Measurements from ENCODE around the gene PSMF1.
A peak's percentile ranks its signal among the peaks of the same experiment; 100 is the strongest.

PSMF1 gene

DNA sequence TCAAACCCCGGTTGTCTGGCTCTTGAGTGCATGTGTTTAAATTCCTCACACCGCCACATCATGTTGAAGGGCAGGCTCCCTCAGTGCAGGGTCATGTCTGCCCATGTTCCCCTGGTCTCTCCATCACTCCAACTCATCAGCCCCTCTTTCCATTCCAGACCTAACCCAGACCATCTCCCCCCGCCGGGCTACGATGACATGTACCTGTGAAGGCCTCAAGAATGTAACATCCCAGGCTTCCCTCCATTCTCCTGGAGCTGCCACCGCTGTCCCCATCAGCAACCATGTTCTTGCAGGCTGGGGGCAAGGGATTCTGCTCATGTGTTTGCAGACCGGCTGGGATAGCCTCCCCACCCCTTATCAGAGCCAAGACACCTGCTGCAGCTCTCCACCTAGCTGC, 46.5 kb downstream of the PSMF1 start:
- DNase-seq (ENCODE audit: low spot score) = no peak

DNA sequence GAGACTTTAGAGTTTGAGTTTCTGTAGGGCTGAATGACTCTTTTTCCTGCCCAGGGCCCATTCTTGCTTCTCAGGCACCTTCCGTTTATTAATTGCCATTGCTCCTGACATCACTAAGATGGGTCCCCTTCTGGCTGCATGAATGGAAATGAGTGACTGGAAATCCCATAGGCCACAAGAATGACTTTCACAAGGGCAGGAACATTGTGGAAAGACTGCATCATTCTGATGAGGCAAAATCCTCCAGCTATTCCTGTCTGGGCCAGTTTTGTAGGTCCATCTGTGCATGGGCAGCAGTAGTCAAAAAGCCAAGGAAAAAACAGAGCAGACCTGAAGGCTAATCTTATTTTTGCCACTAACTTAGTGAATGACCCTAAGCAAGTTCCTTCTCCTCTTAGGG, 47.1 kb downstream of the PSMF1 start:
- DNase-seq (ENCODE audit: low spot score) = no peak

DNA sequence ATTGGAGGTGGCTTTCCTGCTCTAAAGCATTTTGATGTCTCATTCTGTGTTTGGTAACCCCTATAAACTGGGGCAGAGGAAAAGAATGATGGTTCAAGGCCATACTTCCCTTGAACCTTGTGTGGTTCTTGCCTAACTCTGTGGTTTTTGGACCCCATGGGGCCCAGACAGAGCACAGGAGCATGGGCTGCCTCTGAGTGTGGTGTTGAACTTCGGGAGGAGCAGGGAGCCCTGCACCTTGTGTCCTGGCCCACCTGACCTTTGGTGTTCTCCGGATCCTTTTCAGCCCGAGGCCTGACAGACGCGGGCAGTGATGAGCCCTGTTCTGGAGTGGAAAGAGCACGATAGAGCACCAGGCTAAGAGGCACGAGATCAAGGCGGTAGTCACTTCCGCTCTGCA, 47.5 kb downstream of the PSMF1 start:
- no peak for DNase-seq (ENCODE audit: low spot score)

DNA sequence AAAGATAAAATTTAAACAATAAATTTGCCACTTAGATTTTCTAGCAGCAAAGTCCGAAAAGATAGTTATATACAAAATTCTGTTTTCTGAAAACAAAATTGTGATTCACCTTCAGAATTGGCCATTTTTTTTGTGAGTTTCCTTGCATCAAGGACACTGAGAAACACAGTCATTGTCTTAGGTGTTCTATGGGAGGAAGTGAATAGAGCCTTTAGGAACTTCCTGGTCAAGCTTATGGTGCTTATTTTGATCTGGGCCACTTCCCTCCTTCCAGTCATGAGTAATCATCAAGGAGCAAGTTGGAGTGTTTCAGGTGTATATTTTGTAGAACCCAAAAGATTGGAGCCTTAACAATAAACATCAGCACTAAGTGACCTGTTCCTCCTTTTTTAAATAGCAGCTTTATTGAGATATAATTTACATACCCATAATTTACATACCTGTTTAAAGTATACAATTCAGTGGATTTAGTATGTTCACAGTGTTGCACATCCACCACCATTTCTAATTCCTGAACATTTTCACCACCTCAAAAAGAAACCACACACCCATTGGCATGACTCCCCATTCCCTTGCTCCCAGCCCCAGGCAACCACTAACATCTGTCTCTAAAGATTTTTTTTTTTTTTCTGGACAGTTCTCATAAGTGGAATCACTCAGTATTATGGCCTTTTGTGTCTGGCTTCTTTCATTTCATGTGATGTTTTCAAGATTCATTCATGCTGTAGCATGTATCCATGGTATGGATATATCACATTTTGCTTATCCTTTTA, 48.7 kb downstream of the PSMF1 start:
- no peak for DNase-seq (ENCODE audit: low spot score)

DNA sequence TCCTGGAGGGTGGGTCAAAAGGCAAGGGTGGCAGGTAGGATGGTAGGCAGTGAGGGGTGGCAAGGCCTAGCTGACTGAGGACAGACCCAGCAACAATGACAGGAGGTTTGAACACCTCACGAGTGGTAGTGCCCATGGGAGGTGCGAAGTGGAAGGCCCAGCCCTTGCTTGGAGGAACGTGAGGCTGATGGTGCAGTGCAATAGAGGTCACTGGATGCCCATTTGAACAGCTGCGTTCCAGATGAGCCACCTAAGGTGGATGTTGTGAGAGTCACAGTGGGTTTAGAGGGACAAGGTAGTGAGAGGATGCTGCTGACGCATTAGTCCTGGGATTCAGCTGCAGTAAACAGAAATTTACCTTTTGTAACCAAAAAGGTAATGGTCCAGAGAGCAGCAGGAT, 50.8 kb downstream of the PSMF1 start:
- DNase-seq (ENCODE audit: low spot score) = no peak

DNA sequence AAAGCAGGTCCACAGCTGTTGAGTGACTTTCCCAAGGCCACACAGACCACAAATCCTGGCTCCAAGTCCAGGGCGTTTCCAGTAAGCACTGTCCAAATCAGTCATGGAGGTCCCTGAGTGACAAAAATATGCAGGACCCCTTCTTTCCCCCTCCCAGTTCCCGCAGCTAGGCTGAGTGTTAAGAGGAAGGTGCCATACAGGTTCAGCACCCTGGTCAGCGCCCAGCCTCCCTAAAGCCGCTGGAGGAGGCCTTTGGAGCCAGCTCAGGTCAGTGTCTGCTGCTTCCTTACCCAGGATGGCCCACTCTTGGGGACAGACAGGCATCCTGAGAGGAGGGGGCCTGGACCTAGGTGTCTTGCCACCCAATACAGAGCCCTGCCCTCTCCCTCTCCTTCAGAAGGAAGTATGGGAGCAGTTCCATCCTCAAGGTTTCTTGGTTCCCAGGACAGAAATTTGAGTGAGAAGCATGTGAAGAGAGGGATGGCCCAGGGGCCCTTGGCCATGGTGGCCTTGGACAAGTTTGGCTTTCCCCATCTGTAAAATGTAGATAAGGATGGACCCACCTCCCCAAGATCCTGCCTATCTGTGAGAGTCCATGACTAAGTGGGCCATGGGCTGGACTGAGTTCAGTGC, 53.2 kb downstream of the PSMF1 start:
- peak; percentile 85 for DNase-seq (ENCODE audit: low spot score)

DNA sequence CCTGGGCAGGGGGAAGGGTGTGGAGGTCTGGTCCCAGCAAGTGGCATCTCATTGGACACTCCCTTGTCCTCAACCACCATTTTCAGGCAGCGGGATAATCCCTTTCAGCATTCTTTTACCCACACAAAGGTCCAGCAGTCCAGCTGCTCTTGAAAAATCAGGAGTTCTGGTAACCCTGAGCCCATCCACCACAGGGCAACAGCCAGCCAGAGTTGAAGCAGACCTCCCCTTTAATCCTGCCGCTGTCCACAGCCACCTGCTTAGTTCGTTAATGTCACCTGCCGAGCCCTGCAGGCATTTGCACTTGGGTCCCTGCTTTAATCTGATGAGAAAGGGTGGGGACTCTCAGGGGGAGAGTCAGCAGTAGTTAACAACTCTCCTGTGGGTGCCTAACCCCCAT, 55.3 kb downstream of the PSMF1 start:
- no peak for DNase-seq (ENCODE audit: low spot score)

DNA sequence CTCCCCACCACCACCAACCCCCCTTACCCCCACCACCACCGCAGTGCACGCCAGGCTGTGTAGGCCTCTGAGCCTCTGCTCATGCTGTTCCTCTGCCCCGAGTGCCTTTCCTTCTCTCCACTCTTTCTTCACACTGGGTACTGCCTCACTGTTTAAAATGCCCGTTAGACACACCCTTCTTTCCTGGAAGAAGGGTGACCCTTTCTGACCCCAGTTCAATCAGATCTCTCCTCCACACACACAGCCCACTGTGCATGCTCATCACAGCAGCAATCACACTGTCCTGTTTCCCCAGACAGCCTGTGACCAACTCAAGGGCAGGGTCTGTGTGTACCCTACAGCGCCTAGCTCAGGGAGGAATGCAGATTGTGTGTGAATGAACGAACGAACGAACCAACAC, 56.4 kb downstream of the PSMF1 start:
- no peak for DNase-seq (ENCODE audit: low spot score)

DNA sequence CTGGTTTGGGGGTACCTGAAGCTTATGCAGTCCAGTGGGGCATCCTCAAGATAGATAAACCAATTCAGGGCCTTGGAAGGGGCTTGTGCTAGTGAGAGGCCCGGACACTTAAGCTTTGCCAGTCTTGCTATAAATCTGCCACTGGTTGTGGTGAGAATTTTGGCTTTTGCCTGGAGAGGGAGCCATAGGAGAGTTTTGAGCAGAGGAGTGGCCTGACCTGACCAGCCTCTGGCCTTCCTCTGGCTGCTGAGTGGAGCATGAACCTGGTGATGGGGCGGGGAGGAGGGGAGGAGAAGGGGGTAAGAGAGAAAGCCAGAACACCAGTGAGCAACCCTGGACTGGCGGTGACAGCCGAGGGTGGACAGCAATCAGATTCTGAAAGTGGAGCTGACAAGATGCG, 59.3 kb downstream of the PSMF1 start:
- DNase-seq (ENCODE audit: low spot score) = peak; percentile 72

DNA sequence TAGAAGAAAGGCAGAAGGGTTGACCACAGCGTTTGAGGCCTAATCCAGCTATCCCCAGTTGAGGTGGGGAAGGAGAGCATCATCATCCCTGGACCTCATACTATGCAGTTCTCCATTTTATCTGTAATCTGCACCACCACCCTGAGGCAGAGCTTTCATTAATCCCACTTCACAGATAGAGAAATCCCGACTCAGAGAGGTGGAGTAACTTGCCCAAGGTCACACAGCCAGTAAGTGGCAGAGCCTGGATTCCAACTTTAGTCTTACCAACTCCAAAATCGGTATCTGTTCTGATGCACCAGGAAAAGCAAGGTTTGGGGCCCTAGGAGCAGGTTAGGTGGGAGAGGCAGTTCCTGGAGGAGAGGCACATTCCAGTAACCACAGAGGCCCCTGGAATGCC, 59.7 kb downstream of the PSMF1 start:
- no peak for DNase-seq (ENCODE audit: low spot score)

DNA sequence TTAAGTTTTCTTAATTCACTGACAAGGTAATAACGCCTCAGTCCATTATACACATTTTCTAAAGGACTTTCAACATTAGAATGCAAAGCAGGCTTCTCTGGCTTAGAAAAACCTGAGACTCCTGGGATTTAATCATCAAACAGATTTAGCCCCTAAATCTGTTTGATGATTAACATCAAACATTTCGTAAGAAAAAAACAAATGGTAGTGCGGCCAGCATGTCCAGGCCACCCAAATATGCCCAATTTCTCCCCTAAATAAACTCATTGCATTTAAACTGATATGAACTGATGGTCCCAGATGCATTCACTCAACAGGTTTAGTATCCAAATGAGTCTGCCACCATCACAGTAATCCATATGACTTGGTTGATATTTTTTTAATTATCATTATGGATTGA, 60.2 kb downstream of the PSMF1 start:
- no peak for DNase-seq (ENCODE audit: low spot score)

DNA sequence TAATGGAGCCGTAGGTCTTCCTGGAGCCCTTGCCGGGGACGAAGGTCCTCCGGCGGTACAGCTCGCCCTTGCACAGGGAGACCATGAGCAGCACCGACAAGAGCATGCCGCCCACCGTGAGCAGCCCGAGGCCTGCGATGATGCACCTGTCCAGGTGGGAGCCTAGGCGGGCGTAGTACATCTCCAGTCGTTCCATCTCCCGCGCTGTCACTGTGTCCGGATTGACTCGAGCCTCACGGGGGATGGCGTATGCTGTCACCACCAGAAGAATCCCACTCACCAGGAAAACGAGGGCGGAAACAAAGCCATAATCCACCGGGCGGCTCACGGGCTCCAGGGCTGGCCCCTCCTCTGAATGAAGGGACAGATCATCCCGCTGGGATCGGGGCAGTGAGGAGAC, 62.5 kb downstream of the PSMF1 start:
- no peak for DNase-seq (ENCODE audit: low spot score)

DNA sequence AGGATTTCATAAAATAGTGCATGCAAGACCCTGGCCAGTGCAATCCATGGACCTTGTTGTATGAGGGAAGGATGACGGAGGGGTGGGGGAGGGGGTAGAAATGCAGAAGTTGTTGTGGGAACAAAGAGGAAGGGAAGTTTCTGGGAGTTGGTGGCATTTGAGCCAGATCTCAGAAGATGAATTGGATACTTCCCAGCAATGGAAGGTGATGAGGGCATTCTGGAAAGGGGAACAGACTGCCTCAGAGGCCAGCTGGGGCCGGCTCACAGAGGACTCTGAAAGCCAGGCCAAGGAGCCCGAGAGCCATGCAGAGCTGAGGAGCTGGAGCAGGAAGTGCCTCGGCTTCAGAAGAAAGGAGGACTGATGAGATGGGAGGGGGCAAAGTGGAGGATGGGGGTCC, 63.7 kb downstream of the PSMF1 start:
- no peak for DNase-seq (ENCODE audit: low spot score)

DNA sequence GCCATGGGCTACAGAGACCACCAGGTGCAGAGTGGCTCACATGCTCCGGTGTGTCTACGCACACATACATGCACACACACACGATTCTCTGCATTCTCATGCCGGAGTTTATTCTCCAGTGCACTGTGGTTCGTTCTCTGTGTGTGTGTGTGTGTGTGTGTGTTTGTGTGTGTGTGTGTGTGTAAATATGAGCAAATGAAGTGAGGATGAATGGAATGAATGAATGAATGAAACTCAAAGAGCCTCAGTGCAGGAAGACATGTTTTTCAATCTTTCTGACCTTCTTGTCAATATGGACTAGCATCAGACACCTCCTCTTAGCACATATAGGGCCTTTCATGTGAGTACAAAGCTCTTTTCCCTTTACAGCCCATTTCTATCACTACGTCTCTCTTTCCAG, 64.8 kb downstream of the PSMF1 start:
- DNase-seq (ENCODE audit: low spot score) = no peak

DNA sequence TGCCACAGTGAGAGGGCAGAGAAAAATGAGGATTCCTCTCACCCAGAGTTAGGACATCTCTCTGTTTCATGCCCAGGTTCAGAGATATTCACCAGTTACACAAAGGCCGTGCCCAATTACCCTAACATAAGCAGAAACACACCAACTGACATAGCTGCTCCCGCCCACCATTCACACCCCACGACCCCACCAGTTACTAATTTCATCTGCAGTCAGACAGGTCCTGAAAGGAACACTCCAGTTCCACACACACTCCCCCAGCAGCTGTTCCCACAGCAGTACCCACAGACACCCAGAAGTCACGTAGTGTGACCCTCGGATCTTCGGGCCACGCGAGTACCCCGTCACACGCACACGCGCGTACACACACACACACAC, 65.8 kb downstream of the PSMF1 start:
- DNase-seq (ENCODE audit: low spot score) = no peak

DNA sequence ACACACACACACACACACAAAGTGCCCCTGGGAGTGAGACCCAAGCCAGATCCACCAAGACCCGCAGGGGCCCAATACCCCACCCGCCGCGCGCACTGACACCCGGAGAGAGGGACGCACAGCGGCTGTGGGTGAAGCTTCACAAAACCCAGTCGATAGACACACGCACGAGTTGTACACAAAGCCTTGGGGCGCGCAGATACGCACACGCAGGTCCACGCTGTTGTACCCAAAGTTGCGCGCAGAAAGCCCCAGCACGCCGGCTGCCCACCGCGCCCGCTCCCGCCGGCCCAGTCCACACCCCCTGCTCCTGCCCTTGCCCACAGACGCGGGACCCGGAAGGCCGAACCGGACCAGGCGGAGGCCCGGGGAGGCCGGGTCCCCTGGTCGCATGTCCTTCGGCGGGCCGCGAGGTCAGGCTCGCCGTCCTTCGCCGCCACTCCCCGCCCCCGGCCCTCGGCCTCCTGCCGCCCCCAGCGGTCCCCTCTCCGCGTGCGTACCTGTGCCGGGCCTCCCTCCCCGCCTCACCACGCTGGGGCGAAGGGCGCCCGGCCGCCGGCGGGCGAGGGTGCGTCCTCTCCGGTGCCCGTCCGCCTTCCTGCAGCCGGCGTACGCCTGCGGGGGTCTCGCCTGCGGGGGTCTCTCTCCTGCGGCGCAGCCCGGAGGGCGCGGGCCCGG, 66.4 kb downstream of the PSMF1 start, which contains the start of gene TMEM74B:
TMEM74B (minus strand) TSS at position 344 of the 678 bp plus-strand sequence. CDS start 1,180 bp downstream, outside the sequence.
- DNase-seq (ENCODE audit: low spot score) = peak; percentile 66

DNA sequence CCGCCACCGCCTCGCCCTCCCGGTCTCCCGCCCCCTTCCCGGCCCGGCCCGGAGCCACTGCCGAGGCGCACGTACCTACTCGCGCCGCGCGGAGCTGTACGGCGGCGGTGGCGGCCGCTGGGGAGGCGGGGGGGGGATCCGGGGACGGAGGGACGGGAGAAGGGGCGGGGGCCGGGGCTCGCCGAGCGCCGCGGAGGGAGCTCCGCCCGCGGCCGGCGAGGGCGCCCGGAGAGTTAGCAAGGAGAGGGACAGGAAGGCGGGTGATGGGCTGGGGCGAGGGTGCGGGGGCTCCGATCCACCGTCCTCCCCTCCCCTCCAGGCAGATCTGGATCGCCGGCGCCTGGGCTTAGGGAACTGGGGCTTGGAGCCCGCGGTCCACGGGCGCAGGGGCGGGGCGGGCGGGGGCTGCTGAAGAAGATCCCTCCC, 66.9 kb downstream of the PSMF1 start:
- peak; percentile 70 for DNase-seq (ENCODE audit: low spot score)

DNA sequence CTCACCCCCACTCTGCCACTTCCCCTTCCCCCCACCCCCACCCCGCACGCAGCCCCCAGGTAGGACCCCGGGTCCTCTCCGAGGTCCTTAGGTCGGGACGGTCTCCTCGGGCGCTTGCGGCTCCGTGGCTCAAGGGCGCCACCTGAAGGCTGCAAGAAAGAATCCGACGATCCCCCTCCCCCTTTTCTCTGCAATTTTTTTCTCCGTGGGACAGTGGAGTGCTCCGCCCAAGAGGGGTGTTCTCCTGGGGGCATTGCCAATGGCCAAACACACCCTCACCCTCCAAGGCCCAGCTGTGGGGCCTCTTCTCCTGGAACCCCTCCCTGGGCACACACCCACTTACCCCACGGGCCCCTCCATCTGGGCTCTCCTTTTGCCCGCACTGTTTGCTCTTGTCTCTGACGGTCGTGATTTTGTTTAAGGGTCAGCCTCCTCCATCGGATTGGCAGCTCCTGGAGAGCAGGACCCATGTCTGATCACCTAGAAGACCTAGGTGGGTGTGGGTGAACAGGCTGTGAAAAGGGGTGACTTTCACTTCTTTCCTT, 67.5 kb downstream of the PSMF1 start:
- DNase-seq (ENCODE audit: low spot score) = peak; percentile 86

DNA sequence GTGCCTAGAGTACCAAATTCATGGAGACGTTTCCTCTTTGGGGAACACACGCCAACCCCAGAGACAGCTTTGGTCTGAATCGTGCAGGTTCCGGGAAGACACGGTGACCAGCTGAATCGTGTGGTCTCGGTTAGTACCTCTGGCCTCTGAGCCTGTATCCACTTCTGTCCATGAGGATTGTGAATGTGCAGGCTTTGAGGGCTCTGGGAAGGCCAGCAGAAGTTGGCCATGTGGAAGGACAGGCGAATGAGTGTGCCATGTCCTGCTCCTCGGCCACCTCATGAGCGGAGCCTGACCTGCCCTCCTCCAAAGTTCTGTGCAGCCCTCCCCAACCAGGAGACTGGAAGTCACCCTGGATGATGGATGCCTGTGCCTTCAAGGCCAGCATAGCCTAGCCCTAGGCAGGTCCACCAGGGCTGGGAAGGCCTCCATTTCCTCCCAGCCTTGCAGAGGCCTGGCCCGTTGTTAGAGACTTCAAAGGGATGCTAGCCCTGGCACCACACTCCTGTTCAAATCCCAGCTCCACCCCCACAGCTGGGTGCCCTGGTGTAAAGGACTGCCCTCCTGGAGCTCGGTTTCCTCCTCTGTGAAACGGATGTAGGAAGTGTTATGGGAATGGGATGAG, 68.1 kb downstream of the PSMF1 start:
- peak; percentile 19 for DNase-seq (ENCODE audit: low spot score)

DNA sequence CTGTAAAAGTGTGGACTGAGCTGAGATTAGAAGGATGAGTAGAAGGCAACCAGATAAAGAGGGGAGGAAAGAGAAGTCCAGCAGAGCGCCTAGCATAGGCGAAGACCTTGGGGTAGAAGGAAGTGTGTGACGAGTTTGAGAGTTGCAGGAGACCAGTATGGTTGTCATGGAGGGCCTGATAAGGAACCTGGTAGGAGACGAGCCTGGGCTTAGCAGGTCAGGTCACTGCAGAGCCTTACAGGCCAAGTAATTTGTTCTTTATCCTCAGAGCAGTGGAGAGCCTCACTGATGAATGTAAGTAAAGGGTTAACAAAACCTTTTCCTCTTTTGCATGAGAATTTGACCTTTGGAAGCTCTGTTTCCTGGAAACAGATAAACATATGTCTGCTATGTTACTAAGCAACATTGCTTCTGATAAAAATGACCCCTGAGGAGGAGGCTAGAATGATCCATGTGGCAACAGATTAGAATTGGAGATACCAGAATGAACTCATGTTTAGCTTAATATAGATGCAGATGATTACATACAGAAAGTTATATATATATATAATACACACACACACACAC, 69.3 kb downstream of the PSMF1 start:
- no peak for DNase-seq (ENCODE audit: low spot score)

DNA sequence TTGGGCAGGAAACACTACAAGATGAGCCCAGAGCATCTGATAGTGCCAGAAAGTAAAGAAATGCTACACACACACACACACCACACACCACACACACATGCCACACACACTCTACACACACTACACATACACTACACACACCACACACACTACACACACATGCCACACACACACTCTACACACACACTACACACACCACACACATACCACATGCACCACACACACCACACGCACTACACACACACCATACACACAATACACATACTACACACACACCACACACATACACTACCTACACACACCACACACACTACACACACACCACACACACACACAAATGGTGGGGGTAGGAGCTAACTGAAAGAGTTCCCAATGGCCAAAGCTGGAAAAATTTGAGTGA, 69.9 kb downstream of the PSMF1 start:
- no peak for DNase-seq (ENCODE audit: low spot score)

DNA sequence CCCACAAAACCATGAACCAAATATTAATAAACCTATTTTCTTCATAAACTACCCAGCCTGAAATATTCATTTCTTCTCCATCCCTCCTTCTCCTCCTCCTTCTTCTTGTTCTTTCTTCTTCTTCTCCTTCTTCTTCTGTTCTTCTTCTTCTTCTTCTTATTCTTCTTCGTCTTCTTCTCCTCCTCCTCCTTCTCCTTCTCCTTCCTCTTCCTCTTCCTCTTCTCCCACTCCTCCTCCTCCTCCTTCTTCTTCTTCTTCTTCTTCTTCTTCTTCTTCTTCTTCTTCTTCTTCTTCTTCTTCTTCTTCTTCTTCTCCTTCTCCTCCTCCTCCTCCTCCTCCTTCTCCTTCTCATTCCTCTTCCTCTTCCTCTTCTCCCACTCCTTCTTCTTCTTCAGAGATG, 71.4 kb downstream of the PSMF1 start:
- DNase-seq (ENCODE audit: low spot score) = no peak
